Measurements from ENCODE around the gene PKDCC.
A peak's percentile ranks its signal among the peaks of the same experiment; 100 is the strongest.

PKDCC gene

GRCh38 chr2:42054714-42055430, 7.1 kb downstream of the PKDCC start:
- peak overlapping the region; percentile 58 for H3K4me3 ChIP-seq

DNA sequence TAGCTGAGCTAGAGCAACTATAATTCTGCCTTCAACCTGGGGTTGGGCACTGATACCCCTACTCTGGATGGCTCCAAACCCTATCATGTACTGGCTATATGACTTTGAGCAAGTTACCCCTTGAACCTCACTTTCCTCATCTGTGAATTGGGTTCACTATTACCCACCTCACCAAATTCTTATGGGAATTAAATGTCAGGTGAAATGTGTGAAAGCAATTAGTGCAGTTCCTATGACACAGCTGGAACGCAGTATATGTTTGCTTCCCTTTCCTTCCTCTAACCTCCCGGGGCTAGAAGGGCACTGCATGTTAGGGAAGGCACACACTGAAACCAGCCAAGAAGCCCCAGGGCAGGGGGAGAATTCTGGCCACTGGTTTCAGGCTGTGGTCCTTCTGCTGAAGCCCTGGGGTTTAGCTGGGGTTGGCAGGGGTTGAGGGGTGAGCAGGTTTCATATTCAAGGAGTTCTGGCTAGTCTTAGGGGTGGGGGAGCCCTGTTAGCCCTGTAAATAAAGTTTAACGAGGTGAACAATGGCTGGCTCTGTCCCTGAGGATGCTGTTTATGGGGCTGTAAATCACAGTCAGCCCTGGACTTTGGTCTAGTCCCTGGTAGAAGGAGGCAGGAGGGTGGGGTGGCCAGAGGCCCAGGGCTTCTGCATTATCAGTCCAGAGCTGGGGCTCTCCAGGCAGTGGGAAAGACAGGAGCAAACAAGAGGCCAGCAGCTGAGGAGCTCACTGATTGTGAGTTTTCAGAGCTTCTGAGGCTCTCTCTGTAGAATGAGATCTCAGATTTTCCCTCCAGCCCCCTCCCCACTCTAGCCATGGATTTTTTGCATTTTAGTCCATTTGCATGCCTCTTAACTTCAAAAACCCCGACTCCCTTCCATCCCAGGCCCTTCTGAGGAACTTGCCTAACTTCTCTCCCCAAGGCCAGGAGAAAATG, 8.0 kb downstream of the PKDCC start:
- no peak for TF ChIP-seq CTCF (IDR thresholded peaks at IDR 0.05)
- Histone ChIP-seq H3K27ac (peak overlapping the region; percentile 94 to 97), H3K4me3 (peak overlapping the region; percentile 58)
- DNase-seq (ENCODE audit: low spot score) = no peak

More at GRCh38 chr2:42054714-42055430, 7.1 kb downstream of the PKDCC start:
- peak overlapping the region; percentile 94 to 97 for H3K27ac ChIP-seq
- no peak for TF ChIP-seq CTCF (IDR thresholded peaks at IDR 0.05)
- DNase-seq (ENCODE audit: low spot score) = no peak

GRCh38 chr2:42057159-42057901, 9.5 kb downstream of the PKDCC start:
- Histone ChIP-seq H3K4me3 (no peak overlapping the region), H3K27ac (peak overlapping the region; percentile 81 to 94)
- no peak for DNase-seq (ENCODE audit: low spot score)
- no peak for TF ChIP-seq CTCF (IDR thresholded peaks at IDR 0.05)

DNA sequence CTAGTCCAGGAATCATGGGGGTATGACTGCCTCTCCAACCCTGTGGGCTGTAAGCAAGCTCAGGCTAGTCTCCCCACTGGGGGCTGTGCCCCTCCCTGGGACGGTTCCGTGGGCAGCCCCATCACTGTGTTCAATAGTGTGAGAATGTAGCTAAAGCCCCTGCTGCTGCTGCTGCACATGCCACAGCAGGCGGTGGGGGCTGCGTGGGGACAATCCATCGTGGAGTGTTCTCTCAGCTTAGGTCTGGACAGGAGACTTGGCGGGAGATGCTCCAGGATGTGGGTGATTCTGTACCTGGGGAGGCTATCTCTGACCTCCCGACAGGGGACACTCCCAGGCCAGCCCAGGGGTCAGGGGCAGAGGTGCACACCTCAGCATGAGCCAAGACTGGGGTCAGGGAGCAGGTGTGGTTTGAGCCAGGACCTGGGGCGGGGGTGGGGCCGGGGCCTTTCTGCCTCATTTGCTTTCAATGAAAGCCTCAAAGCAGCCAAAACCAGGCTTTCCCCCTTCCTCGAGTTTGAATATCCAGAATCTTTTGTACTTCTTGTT, 10.2 kb downstream of the PKDCC start:
- H3K4me3 ChIP-seq = no peak overlapping the region
- TF ChIP-seq CTCF (IDR thresholded peaks at IDR 0.05) = no peak
- no peak for DNase-seq (ENCODE audit: low spot score)
- H3K27ac ChIP-seq = peak overlapping the region; percentile 81 to 94

GRCh38 chr2:42059261-42059898, 11.6 kb downstream of the PKDCC start:
- DNase-seq (ENCODE audit: low spot score) = no peak
- Histone ChIP-seq H3K4me3 (no peak overlapping the region), H3K27ac (peak overlapping the region; percentile 73 to 88)
- TF ChIP-seq CTCF (IDR thresholded peaks at IDR 0.05) = no peak

DNA sequence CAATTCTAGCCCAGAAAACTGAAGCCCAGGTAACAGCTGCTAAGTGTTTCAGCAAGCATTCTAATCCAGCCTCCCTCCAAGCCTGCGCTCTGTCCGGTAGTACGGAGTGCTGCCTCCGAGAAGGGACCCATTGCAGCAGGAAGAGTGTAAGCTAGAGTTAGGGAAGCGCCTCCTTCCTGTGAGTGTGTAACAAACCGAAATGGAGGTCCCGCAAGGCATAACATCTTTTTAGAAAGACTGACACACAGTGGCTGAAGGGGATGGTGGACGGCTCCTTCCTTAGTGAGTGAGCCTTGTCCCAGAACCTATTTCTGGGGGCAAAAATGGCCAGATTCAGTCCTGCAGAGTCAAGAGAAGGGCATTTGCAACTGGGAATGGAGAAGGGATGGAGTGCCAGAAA, 12.2 kb downstream of the PKDCC start:
- H3K27ac ChIP-seq = peak overlapping the region; percentile 73 to 88
- no peak overlapping the region for H3K4me3 ChIP-seq
- no peak for DNase-seq (ENCODE audit: low spot score)
- TF ChIP-seq CTCF (IDR thresholded peaks at IDR 0.05) = no peak
